Left lung (tissue), 10 donors: ENCODE data around the gene MRPS11. TPM values are rescaled to one million over a fixed set of nuclear protein-coding genes. Genes with fewer than 3 reads are reported as not detected.
A peak's percentile ranks its signal among the peaks of the same experiment; 100 is the strongest.

ENCODE experiments used
- ATAC-seq: fragments of 200-7000 bp; cut with Tn5 transposase; one replicate; pipeline ENCODE4 v1.9.1; 2020; ENCODE audit warnings: moderate library complexity
- DNase-seq, 4 donors: peaks; one replicate each; pipeline ENCODE4 v3.0.0-alpha.2; 2013 to 2020
- H3K27ac ChIP-seq, 2 donors: fragments of 200-600 bp; sonication (generic) in 1 of 2; one replicate each; pipeline versions ENCODE4 v1.5.0 to v1.8.0; 2020 to 2021
- H3K27me3 ChIP-seq, 2 donors: fragments of 200-600 bp; sonication (generic) in 1 of 2; one replicate each; pipeline versions ENCODE4 v1.5.0 to v1.8.0; 2020 to 2021
- H3K36me3 ChIP-seq, 2 donors: fragments of 200-600 bp; sonication (generic) in 1 of 2; one replicate each; pipeline versions ENCODE4 v1.5.0 to v1.8.0; 2020 to 2021
- H3K4me1 ChIP-seq, 2 donors: fragments of 200-600 bp; one replicate each; pipeline ENCODE4 v1.8.0; 2021
- H3K4me3 ChIP-seq, 2 donors: fragments of 200-600 bp; sonication (generic) in 1 of 2; one replicate each; pipeline versions ENCODE4 v1.5.0 to v1.8.0; 2020 to 2021; ENCODE audit warnings: mild to moderate bottlenecking in 1 of 2
- H3K9me3 ChIP-seq, 2 donors: fragments of 200-600 bp; sonication (generic) in 1 of 2; one replicate each; pipeline versions ENCODE4 v1.5.0 to v1.8.0; 2020 to 2021
- CTCF ChIP-seq, 2 donors: fragments of 200-600 bp; sonication (generic) in 1 of 2; IDR thresholded peaks; one replicate each; pipeline versions ENCODE4 v1.5.0 to v1.8.0; 2021; ENCODE audit warnings: antibody characterized with exemption in 2 of 2
- intact Hi-C, 2 donors: fragments of 100-400 bp; cut with DNase I; formaldehyde crosslinking; loops; one replicate each; pipeline versions ENCODE4 v1.11.2 to v1.14.2; 2022
- polyA plus RNA-seq, 6 donors: library from polyadenylated mRNA; unstranded; fragments of 120-200 nt; gene quantifications; one replicate each; pipeline ENCODE4 v1.2.1, GENCODE V29; 2013; ENCODE audit not compliant: insufficient read length in 6 of 6
- total RNA-seq, 2 donors: library from RNA; stranded (reverse); fragmentation: NEBNext Ultra II Directional; extraction: Animal tissue kit (Norgen Biotek cat#: 25700); gene quantifications; one replicate each; pipeline ENCODE4 v1.2.1, GENCODE V29; 2021
- donor health status: DM: no; HTN: yes; CAD: no.
- donor health status: DM: no; HTN: no; CAD: no.

MRPS11 gene
- total and polyA plus RNA-seq, 8 donors = 35.2 to 45.9 (median 40.4) TPM

- peaks cover 0 to 2% of the 10 kb centered on the region in 2 donors for H3K9me3 ChIP-seq
- H3K27me3 ChIP-seq = peaks cover 0 to 16% of the 10 kb centered on the region in 2 donors
- intact Hi-C loops = no loop called here
- no peak overlapping the region for H3K27ac ChIP-seq
- no peaks in the 10 kb centered on the region for H3K4me1 ChIP-seq
- no peak overlapping the region for H3K4me3 ChIP-seq
- ATAC-seq (no peak), DNase-seq (no peak)
- no peak for TF ChIP-seq CTCF (IDR thresholded peaks at IDR 0.05)
- no peaks in the 10 kb centered on the region for H3K36me3 ChIP-seq
Measured at GRCh38 chr15:88448991-88449461, 18.5 kb upstream of the MRPS11 start.

GRCh38 chr15:88449581-88449980 lies 17.9 kb upstream of the MRPS11 start:
- no peak overlapping the region for H3K27ac ChIP-seq
- no peak for TF ChIP-seq CTCF (IDR thresholded peaks at IDR 0.05)

GRCh38 chr15:88450125-88450798 lies 17.2 kb upstream of the MRPS11 start:
- intact Hi-C loops = no loop called here
- peak in 1 of 2 donors; percentile 59 for TF ChIP-seq CTCF (IDR thresholded peaks at IDR 0.05)
- no peaks in the 10 kb centered on the region for H3K9me3 ChIP-seq
- H3K27me3 ChIP-seq = peaks cover 0 to 16% of the 10 kb centered on the region in 2 donors
- no peaks in the 10 kb centered on the region for H3K36me3 ChIP-seq
- no peak overlapping the region for H3K4me3 ChIP-seq
- ATAC-seq = peak; percentile 65
- H3K4me1 ChIP-seq = peaks cover 0 to 3% of the 10 kb centered on the region in 2 donors
- H3K27ac ChIP-seq = no peak overlapping the region
- DNase-seq = peak in 2 of 4 donors; percentile 26 to 59

More at GRCh38 chr15:88449581-88449980, 17.9 kb upstream of the MRPS11 start:
- ATAC-seq = no peak
- intact Hi-C loops = no loop called here
- Histone ChIP-seq H3K4me1 (peaks cover 0 to 3% of the 10 kb centered on the region in 2 donors), H3K27me3 (peaks cover 0 to 16% of the 10 kb centered on the region in 2 donors), H3K9me3 (no peaks in the 10 kb centered on the region), H3K4me3 (no peak overlapping the region), H3K36me3 (no peaks in the 10 kb centered on the region)
- no peak for DNase-seq

- DNase-seq = no peak
- intact Hi-C loops = no loop called here
- ATAC-seq = no peak
- H3K9me3 ChIP-seq = no peaks in the 10 kb centered on the region
- TF ChIP-seq CTCF (IDR thresholded peaks at IDR 0.05) = no peak
- peaks cover 0 to 3% of the 10 kb centered on the region in 2 donors for H3K4me1 ChIP-seq
- H3K36me3 ChIP-seq = peaks cover 0 to 18% of the 10 kb centered on the region in 2 donors
- peaks cover 0 to 16% of the 10 kb centered on the region in 2 donors for H3K27me3 ChIP-seq
- H3K4me3 ChIP-seq = no peak overlapping the region
- H3K27ac ChIP-seq = no peak overlapping the region
Measured at GRCh38 chr15:88453651-88454050, 13.9 kb upstream of the MRPS11 start.

- intact Hi-C loops = no loop called here
- no peak for DNase-seq
- H3K36me3 ChIP-seq = peaks cover 0 to 24% of the 10 kb centered on the region in 2 donors
- peaks cover 0 to 3% of the 10 kb centered on the region in 2 donors for H3K4me1 ChIP-seq
- no peak for TF ChIP-seq CTCF (IDR thresholded peaks at IDR 0.05)
- H3K9me3 ChIP-seq = no peaks in the 10 kb centered on the region
- H3K4me3 ChIP-seq = no peak overlapping the region
- ATAC-seq = peak; percentile 28
- peaks cover 0 to 10% of the 10 kb centered on the region in 2 donors for H3K27me3 ChIP-seq
- H3K27ac ChIP-seq = no peak overlapping the region
Measured at GRCh38 chr15:88454236-88454635, 13.3 kb upstream of the MRPS11 start.
